HG03521 (cell line): ENCODE measurements around the gene LARGE1.

ENCODE experiments used
- ATAC-seq: cut with Tn5 transposase; IDR thresholded peaks from one replicate; pipeline ENCODE4 v1.9.1; 2021; ENCODE audit warnings: mild to moderate bottlenecking, moderate library complexity; ENCODE audit not compliant: unreplicated experiment

Gene LARGE1

GRCh38 chr22:33914699-33915098, 5.6 kb downstream of the LARGE1 start:
- no peak for ATAC-seq

DNA sequence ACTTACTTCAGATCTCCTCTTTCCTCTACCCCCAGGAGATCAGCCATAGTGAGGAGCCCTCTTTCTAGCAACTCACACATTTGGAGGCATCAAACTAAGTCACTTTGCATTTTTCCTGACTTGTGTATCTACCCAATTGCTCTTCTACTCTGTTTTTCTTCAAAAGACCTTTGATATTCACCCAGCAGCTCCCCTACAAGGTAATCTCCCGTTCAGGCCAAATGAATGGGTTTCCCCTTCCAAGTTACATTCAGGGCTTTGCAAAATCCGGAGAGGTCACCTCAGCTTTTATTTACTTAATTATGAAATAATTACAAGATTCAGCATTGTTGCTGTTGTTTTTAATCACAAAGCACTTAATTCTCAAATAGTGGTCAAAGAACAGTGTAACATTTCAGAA, 6.1 kb downstream of the LARGE1 start:
- ATAC-seq = no peak

- no peak for ATAC-seq
Observed at GRCh38 chr22:33913188-33913587, 7.1 kb downstream of the LARGE1 start.

GRCh38 chr22:33909911-33910310, 10.4 kb downstream of the LARGE1 start:
- no peak for ATAC-seq

GRCh38 chr22:33909075-33909458, 11.2 kb downstream of the LARGE1 start:
- no peak for ATAC-seq

DNA sequence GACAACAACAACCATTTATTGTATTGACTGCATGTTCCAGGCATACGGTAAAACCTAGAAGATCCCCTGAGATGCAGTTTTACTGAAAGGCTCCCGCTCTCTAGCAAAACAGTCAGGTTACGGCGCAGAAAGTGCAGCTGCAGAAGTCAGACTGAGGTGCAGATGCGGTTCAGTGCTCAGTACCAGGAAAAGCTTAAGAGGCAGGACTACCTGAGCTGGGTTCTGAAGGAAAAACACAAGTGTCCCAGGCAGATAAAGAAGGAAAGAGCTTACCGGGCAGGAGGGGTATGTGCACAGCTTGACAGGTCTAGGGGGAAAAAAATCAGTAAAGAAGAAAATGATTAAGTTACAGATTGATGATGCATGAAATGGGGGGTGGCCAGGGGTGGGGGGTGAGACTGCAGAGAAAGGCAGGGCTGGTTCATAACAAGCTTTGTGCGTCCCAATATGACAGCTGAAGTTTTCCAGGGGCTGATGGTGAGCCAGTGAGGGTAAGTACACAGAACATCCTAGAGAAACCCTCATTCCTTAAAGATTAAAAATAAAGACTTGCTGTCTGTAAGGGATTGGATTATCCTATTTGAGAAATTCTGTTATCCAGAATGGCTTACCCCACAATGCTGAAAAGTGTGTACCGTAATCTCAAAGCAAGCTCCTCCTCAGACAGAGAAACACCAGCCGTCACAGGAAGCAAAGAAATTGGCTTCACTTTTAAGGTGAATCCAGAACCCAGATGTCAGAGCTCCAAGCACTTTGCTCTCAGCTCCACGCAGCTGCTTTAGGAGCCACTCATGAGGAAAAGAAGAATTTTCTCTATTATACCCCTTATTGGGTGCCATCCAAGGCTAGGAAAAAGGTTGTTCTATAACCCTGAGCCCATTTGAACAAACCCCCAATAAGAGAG, 11.9 kb downstream of the LARGE1 start:
- ATAC-seq = no peak

DNA sequence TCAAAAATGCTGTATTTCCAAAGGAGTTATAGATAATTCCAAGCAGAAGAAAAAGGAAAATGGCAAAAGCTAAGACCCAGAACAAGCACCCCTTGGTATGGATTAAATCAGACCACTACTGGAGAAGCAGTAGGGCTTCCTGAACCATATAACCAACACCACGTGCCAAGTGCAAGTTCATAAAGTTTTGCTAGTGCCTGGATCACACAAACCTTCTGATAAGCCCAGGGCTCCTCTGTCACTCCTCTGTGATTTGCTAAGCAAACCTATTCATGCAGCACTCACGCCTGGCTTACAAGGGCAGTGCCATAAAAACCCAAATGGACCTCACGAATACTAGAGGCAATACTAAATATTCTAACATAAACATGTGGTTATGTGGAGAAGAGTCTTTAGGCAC, 13.3 kb downstream of the LARGE1 start:
- no peak for ATAC-seq

DNA sequence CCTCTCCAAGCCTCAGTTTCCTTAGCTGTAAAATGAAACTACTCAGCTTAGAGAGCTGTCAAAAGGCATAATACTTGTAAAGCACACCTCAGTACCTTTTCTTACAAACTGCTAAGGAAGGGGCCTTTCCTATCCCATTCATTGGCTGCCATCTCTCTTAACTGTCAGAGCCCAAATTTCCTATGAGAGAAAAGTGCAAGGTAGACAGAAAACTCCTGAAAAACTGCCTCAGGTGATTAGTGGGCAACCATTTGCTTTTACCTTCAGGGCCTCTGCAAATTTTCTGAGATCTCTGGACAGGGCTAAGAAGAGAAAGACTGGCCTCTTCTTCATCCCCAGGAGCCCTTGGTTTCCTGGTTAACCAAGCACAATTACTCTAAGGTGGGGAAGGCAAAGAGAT, 13.8 kb downstream of the LARGE1 start:
- ATAC-seq = no peak

GRCh38 chr22:33903012-33903411, 17.3 kb downstream of the LARGE1 start:
- no peak for ATAC-seq

GRCh38 chr22:33902073-33902472, 18.2 kb downstream of the LARGE1 start:
- ATAC-seq = no peak

DNA sequence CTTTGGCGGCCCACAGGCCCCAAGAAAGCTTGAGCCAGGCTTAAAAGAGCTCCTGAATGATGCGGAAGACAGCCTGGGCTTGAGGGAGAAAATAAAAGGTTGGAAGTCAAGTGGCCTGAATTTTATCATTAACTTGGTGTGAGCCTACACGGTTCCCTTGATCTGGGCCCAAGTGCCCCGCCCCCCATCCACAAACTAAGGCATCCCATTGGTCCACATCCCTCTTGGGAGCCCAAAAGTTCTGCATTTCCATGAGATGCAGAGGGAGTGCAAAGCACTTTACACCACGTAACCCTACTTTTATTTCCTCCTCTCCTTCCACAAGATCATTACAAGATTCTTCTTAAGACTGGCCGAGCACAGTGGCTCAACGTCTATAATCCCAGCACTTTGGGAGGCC, 22.2 kb downstream of the LARGE1 start:
- no peak for ATAC-seq

GRCh38 chr22:33897448-33897835, 22.8 kb downstream of the LARGE1 start:
- ATAC-seq = no peak

GRCh38 chr22:33896575-33897447, 23.5 kb downstream of the LARGE1 start:
- no peak for ATAC-seq

- no peak for ATAC-seq
Observed at GRCh38 chr22:33896154-33896553, 24.1 kb downstream of the LARGE1 start.

- ATAC-seq = no peak
Observed at GRCh38 chr22:33895444-33895843, 24.8 kb downstream of the LARGE1 start.

GRCh38 chr22:33894515-33894914, 25.8 kb downstream of the LARGE1 start:
- ATAC-seq = no peak

DNA sequence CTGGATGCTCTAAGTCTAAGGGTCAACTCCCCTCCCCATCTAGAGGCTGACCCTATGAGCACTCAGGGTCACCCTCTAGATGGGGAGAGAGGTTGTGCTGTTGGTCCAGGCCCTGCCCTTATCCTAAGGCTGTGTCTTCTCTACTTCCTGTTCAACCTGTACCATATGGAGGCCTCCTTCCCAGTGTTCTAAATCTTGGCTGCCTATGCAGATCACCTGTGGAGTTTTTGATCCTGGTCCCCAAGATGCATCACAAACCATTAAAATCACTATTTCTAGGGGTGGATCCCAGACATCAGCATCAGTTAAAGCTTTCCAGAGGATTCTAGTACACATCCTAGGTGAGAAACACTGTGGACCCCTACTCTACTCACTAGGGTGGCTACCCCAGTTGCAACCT, 26.2 kb downstream of the LARGE1 start:
- no peak for ATAC-seq

DNA sequence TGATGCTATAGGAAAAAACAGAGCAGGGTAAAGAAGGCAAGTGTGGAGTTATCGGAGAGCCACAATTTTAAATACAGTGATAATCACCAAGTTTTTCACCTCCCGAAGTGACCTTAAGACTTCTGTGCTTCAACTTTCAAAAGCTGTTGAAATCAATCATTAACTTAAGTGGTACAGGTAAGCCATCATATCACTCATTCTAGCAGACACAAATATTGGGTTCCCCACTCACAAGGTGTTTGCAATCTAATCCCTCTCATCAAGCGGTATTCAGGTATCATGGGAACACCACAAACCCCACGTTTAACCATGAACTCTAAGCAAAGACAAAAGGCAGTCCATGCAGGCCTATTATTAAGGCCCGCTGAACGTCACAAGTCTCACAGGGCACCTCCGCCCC, 26.8 kb downstream of the LARGE1 start:
- no peak for ATAC-seq

DNA sequence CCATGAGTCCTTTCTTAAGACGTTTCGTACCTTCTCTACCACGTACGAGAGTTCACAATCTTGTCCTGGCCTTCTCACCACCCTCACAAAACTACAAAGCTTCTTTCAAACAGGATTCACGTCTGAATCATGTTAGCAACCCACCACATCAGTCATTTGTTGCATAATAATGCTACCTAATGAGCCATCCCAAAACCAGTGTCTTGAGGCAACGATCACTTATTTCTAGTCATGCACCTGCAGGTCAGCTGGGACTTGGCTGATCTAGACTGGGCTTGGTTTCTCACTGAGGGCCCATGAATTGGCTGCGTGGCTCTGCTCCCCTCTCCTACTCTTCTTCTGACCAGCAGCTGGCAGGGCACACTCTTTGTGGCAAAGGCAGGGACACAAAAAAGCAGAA, 28.3 kb downstream of the LARGE1 start:
- ATAC-seq = no peak

- no peak for ATAC-seq
Observed at GRCh38 chr22:33891455-33891854, 28.8 kb downstream of the LARGE1 start.

- ATAC-seq = no peak
Observed at GRCh38 chr22:33889748-33890147, 30.5 kb downstream of the LARGE1 start.

DNA sequence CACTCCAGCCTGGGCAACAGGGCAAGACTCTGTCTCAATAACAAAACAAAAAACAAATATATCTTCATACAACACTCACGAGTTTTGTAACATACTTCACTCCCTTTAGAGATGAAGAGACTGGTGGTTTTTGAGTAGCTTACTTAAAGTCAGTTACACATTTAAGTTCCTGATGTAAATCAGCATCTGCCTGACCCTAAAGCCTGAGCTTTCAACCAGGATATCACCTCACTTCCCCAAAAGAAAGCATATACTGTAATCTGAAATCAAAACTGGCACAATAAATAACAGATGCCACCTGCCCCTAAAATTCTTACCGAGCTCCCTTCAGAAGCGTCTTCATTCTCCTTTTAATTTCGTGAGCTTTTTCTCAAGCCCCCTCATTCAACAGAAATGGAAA, 31.5 kb downstream of the LARGE1 start:
- ATAC-seq = no peak
